ENCODE results near the gene TTC21B.

Gene TTC21B

GRCh38 chr2:165891943-165892342 is 61.6 kb downstream of the TTC21B start:
- H3K27me3 ChIP-seq (ENCODE audit: control insufficient read depth in 5 of 5, insufficient read depth in 4 of 5, low read length in 5 of 5) = no peaks in the 10 kb centered on the region
- peaks cover 25 to 51% (median 43%) of the 10 kb centered on the region in 5 donors for H3K36me3 ChIP-seq (ENCODE audit: control insufficient read depth in 5 of 5, insufficient read depth in 5 of 5, low read length in 5 of 5)
- no peaks in the 10 kb centered on the region for H3K4me1 ChIP-seq (ENCODE audit: control insufficient read depth in 5 of 5, insufficient read depth in 5 of 5, low read length in 5 of 5)

GRCh38 chr2:165891345-165891744 is 62.2 kb downstream of the TTC21B start:
- Histone ChIP-seq H3K36me3 (ENCODE audit: control insufficient read depth in 5 of 5, insufficient read depth in 5 of 5, low read length in 5 of 5) (peaks cover 27 to 51% (median 43%) of the 10 kb centered on the region in 5 donors), H3K27ac (ENCODE audit: low read depth, low read length) (no peak overlapping the region), H3K4me3 (ENCODE audit: low read depth in 1 of 5, low read length in 5 of 5) (no peak overlapping the region), H3K9ac (ENCODE audit: low read length in 5 of 5) (no peak overlapping the region), H3K27me3 (ENCODE audit: control insufficient read depth in 5 of 5, insufficient read depth in 4 of 5, low read length in 5 of 5) (no peaks in the 10 kb centered on the region), H3K4me1 (ENCODE audit: control insufficient read depth in 5 of 5, insufficient read depth in 5 of 5, low read length in 5 of 5) (no peaks in the 10 kb centered on the region), H3K9me3 (ENCODE audit: control insufficient read depth in 5 of 5, low read length in 5 of 5) (no peaks in the 10 kb centered on the region)

More at GRCh38 chr2:165891943-165892342, 61.6 kb downstream of the TTC21B start:
- Histone ChIP-seq H3K9me3 (ENCODE audit: control insufficient read depth in 5 of 5, low read length in 5 of 5) (no peaks in the 10 kb centered on the region), H3K27ac (ENCODE audit: low read depth, low read length) (no peak overlapping the region), H3K4me3 (ENCODE audit: low read depth in 1 of 5, low read length in 5 of 5) (no peak overlapping the region), H3K9ac (ENCODE audit: low read length in 5 of 5) (no peak overlapping the region)

GRCh38 chr2:165889798-165890197 is 63.8 kb downstream of the TTC21B start:
- Histone ChIP-seq H3K4me1 (ENCODE audit: control insufficient read depth in 5 of 5, insufficient read depth in 5 of 5, low read length in 5 of 5) (no peaks in the 10 kb centered on the region), H3K9me3 (ENCODE audit: control insufficient read depth in 5 of 5, low read length in 5 of 5) (no peaks in the 10 kb centered on the region), H3K4me3 (ENCODE audit: low read depth in 1 of 5, low read length in 5 of 5) (no peak overlapping the region), H3K27me3 (ENCODE audit: control insufficient read depth in 5 of 5, insufficient read depth in 4 of 5, low read length in 5 of 5) (no peaks in the 10 kb centered on the region), H3K36me3 (ENCODE audit: control insufficient read depth in 5 of 5, insufficient read depth in 5 of 5, low read length in 5 of 5) (peaks cover 28 to 58% (median 41%) of the 10 kb centered on the region in 5 donors), H3K9ac (ENCODE audit: low read length in 5 of 5) (no peak overlapping the region), H3K27ac (ENCODE audit: low read depth, low read length) (no peak overlapping the region)

- peaks cover 23 to 58% (median 42%) of the 10 kb centered on the region in 5 donors for H3K36me3 ChIP-seq (ENCODE audit: control insufficient read depth in 5 of 5, insufficient read depth in 5 of 5, low read length in 5 of 5)
- H3K27me3 ChIP-seq (ENCODE audit: control insufficient read depth in 5 of 5, insufficient read depth in 4 of 5, low read length in 5 of 5) = no peaks in the 10 kb centered on the region
- no peak overlapping the region for H3K9ac ChIP-seq (ENCODE audit: low read length in 5 of 5)
- no peak overlapping the region for H3K4me3 ChIP-seq (ENCODE audit: low read depth in 1 of 5, low read length in 5 of 5)
- H3K4me1 ChIP-seq (ENCODE audit: control insufficient read depth in 5 of 5, insufficient read depth in 5 of 5, low read length in 5 of 5) = no peaks in the 10 kb centered on the region
- H3K9me3 ChIP-seq (ENCODE audit: control insufficient read depth in 5 of 5, low read length in 5 of 5) = no peaks in the 10 kb centered on the region
- H3K27ac ChIP-seq (ENCODE audit: low read depth, low read length) = no peak overlapping the region
These were observed 64.4 kb downstream of the TTC21B start for GRCh38 chr2:165889158-165889557.

- no peak overlapping the region for H3K27ac ChIP-seq (ENCODE audit: low read depth, low read length)
- H3K4me1 ChIP-seq (ENCODE audit: control insufficient read depth in 5 of 5, insufficient read depth in 5 of 5, low read length in 5 of 5) = no peaks in the 10 kb centered on the region
These were observed 65.4 kb downstream of the TTC21B start for GRCh38 chr2:165888171-165888570.

GRCh38 chr2:165886487-165887146 is 67.0 kb downstream of the TTC21B start:
- no peaks in the 10 kb centered on the region for H3K4me1 ChIP-seq (ENCODE audit: control insufficient read depth in 5 of 5, insufficient read depth in 5 of 5, low read length in 5 of 5)
- H3K9ac ChIP-seq (ENCODE audit: low read length in 5 of 5) = no peak overlapping the region
- no peak overlapping the region for H3K4me3 ChIP-seq (ENCODE audit: low read depth in 1 of 5, low read length in 5 of 5)
- H3K27ac ChIP-seq (ENCODE audit: low read depth, low read length) = no peak overlapping the region
- no peaks in the 10 kb centered on the region for H3K27me3 ChIP-seq (ENCODE audit: control insufficient read depth in 5 of 5, insufficient read depth in 4 of 5, low read length in 5 of 5)
- H3K36me3 ChIP-seq (ENCODE audit: control insufficient read depth in 5 of 5, insufficient read depth in 5 of 5, low read length in 5 of 5) = peaks cover 20 to 64% (median 40%) of the 10 kb centered on the region in 5 donors
- H3K9me3 ChIP-seq (ENCODE audit: control insufficient read depth in 5 of 5, low read length in 5 of 5) = no peaks in the 10 kb centered on the region

More at GRCh38 chr2:165888171-165888570, 65.4 kb downstream of the TTC21B start:
- Histone ChIP-seq H3K27me3 (ENCODE audit: control insufficient read depth in 5 of 5, insufficient read depth in 4 of 5, low read length in 5 of 5) (no peaks in the 10 kb centered on the region), H3K36me3 (ENCODE audit: control insufficient read depth in 5 of 5, insufficient read depth in 5 of 5, low read length in 5 of 5) (peaks cover 20 to 59% (median 42%) of the 10 kb centered on the region in 5 donors), H3K9ac (ENCODE audit: low read length in 5 of 5) (no peak overlapping the region), H3K4me3 (ENCODE audit: low read depth in 1 of 5, low read length in 5 of 5) (no peak overlapping the region), H3K9me3 (ENCODE audit: control insufficient read depth in 5 of 5, low read length in 5 of 5) (no peaks in the 10 kb centered on the region)

- peaks cover 14 to 39% (median 37%) of the 10 kb centered on the region in 5 donors for H3K36me3 ChIP-seq (ENCODE audit: control insufficient read depth in 5 of 5, insufficient read depth in 5 of 5, low read length in 5 of 5)
- H3K9ac ChIP-seq (ENCODE audit: low read length in 5 of 5) = no peak overlapping the region
- no peaks in the 10 kb centered on the region for H3K27me3 ChIP-seq (ENCODE audit: control insufficient read depth in 5 of 5, insufficient read depth in 4 of 5, low read length in 5 of 5)
- no peaks in the 10 kb centered on the region for H3K4me1 ChIP-seq (ENCODE audit: control insufficient read depth in 5 of 5, insufficient read depth in 5 of 5, low read length in 5 of 5)
- H3K4me3 ChIP-seq (ENCODE audit: low read depth in 1 of 5, low read length in 5 of 5) = no peak overlapping the region
- H3K27ac ChIP-seq (ENCODE audit: low read depth, low read length) = no peak overlapping the region
- H3K9me3 ChIP-seq (ENCODE audit: control insufficient read depth in 5 of 5, low read length in 5 of 5) = no peaks in the 10 kb centered on the region
These were observed 75.7 kb downstream of the TTC21B start for GRCh38 chr2:165877565-165878550.

GRCh38 chr2:165876712-165877111 is 76.9 kb downstream of the TTC21B start:
- no peak overlapping the region for H3K27ac ChIP-seq (ENCODE audit: low read depth, low read length)
- no peaks in the 10 kb centered on the region for H3K4me1 ChIP-seq (ENCODE audit: control insufficient read depth in 5 of 5, insufficient read depth in 5 of 5, low read length in 5 of 5)
- no peaks in the 10 kb centered on the region for H3K27me3 ChIP-seq (ENCODE audit: control insufficient read depth in 5 of 5, insufficient read depth in 4 of 5, low read length in 5 of 5)
- H3K4me3 ChIP-seq (ENCODE audit: low read depth in 1 of 5, low read length in 5 of 5) = no peak overlapping the region
- no peaks in the 10 kb centered on the region for H3K9me3 ChIP-seq (ENCODE audit: control insufficient read depth in 5 of 5, low read length in 5 of 5)
- H3K36me3 ChIP-seq (ENCODE audit: control insufficient read depth in 5 of 5, insufficient read depth in 5 of 5, low read length in 5 of 5) = peaks cover 20 to 38% (median 36%) of the 10 kb centered on the region in 5 donors
- H3K9ac ChIP-seq (ENCODE audit: low read length in 5 of 5) = no peak overlapping the region

GRCh38 chr2:165876269-165876668 is 77.3 kb downstream of the TTC21B start:
- no peak overlapping the region for H3K4me3 ChIP-seq (ENCODE audit: low read depth in 1 of 5, low read length in 5 of 5)
- H3K9ac ChIP-seq (ENCODE audit: low read length in 5 of 5) = no peak overlapping the region
- no peaks in the 10 kb centered on the region for H3K27me3 ChIP-seq (ENCODE audit: control insufficient read depth in 5 of 5, insufficient read depth in 4 of 5, low read length in 5 of 5)
- H3K36me3 ChIP-seq (ENCODE audit: control insufficient read depth in 5 of 5, insufficient read depth in 5 of 5, low read length in 5 of 5) = peaks cover 21 to 41% (median 34%) of the 10 kb centered on the region in 5 donors
- H3K4me1 ChIP-seq (ENCODE audit: control insufficient read depth in 5 of 5, insufficient read depth in 5 of 5, low read length in 5 of 5) = no peaks in the 10 kb centered on the region
- H3K27ac ChIP-seq (ENCODE audit: low read depth, low read length) = no peak overlapping the region
- no peaks in the 10 kb centered on the region for H3K9me3 ChIP-seq (ENCODE audit: control insufficient read depth in 5 of 5, low read length in 5 of 5)
